DOHH2 (cell line): Measurements from ENCODE around the gene SRC.
"Not testable (repeated sequence)": the region's sequence is repeated elsewhere in the genome, so short reads cannot be mapped to it uniquely, and the experiment has no call there.

Experiments used
- H3F3A ChIP-seq: fragments of 200-600 bp; sonication (generic), shearing (Covaris generic); 2 replicates; pipeline ENCODE4 v1.6.0; 2016; ENCODE audit warnings: antibody characterized with exemption, mild to moderate bottlenecking; ENCODE audit not compliant: control insufficient read depth, insufficient read depth
- H3K27ac ChIP-seq: fragments of 200-600 bp; sonication (generic); 2 replicates; pipeline ENCODE4 v1.5.1; 2014; ENCODE audit warnings: low read depth, mild to moderate bottlenecking, low read length, moderate library complexity
- H3K27me3 ChIP-seq: fragments of 200-600 bp; sonication (generic); 2 replicates; pipeline ENCODE4 v1.6.1; 2014; ENCODE audit warnings: mild to moderate bottlenecking, low read length, mixed read lengths; ENCODE audit not compliant: control insufficient read depth
- H3K36me3 ChIP-seq: fragments of 200-600 bp; sonication (generic); 2 replicates; pipeline ENCODE4 v1.6.1; 2014; ENCODE audit warnings: mild to moderate bottlenecking, low read length, moderate library complexity, mixed read lengths; ENCODE audit not compliant: control insufficient read depth
- H3K4me1 ChIP-seq: fragments of 200-600 bp; sonication (generic); 2 replicates; pipeline ENCODE4 v1.6.1; 2014; ENCODE audit warnings: mild to moderate bottlenecking, low read length, mixed read lengths; ENCODE audit not compliant: control insufficient read depth
- H3K4me2 ChIP-seq: fragments of 200-600 bp; sonication (generic); 2 replicates; pipeline ENCODE4 v1.6.0; 2014; ENCODE audit warnings: mild to moderate bottlenecking, low read length, moderate library complexity
- H3K4me3 ChIP-seq: fragments of 200-600 bp; sonication (generic); 2 replicates; pipeline ENCODE4 v1.5.1; 2014; ENCODE audit warnings: mild to moderate bottlenecking, low read length, mixed read lengths
- H3K79me2 ChIP-seq: fragments of 200-600 bp; sonication (generic); 2 replicates; pipeline ENCODE4 v1.6.1; 2014; ENCODE audit warnings: mild to moderate bottlenecking, low read length, mixed read lengths; ENCODE audit not compliant: control insufficient read depth
- H3K9me2 ChIP-seq: fragments of 200-600 bp; sonication (generic); replicated peaks from 2 replicates; pipeline ENCODE4 v1.6.1; 2014; ENCODE audit warnings: mild to moderate bottlenecking, low read length, mixed read lengths; ENCODE audit not compliant: control insufficient read depth
- H3K9me3 ChIP-seq: fragments of 200-600 bp; sonication (generic); 2 replicates; pipeline ENCODE4 v1.6.1; 2014; ENCODE audit warnings: antibody characterized with exemption, low read length, mixed read lengths; ENCODE audit not compliant: control insufficient read depth, insufficient read depth
- H4K20me1 ChIP-seq: fragments of 200-600 bp; sonication (generic); 2 replicates; pipeline ENCODE4 v1.6.0; 2014; ENCODE audit warnings: low read depth, mild to moderate bottlenecking, antibody characterized with exemption, low read length, moderate library complexity; ENCODE audit not compliant: control insufficient read depth, insufficient read depth
- CTCF ChIP-seq: fragments of 200-600 bp; sonication (generic); IDR thresholded peaks from one replicate; pipeline ENCODE4 v1.5.1; 2014; ENCODE audit warnings: antibody characterized with exemption, mild to moderate bottlenecking, low read depth, low read length; ENCODE audit not compliant: poor library complexity, severe bottlenecking
- EZH2phosphoT487 ChIP-seq: fragments of 200-600 bp; sonication (generic); IDR thresholded peaks from 2 replicates; pipeline ENCODE4 v1.6.1; 2017; ENCODE audit warnings: borderline replicate concordance, mild to moderate bottlenecking, antibody characterized with exemption, low read length, moderate library complexity, mixed read lengths

SRC gene

GRCh38 chr20:37339208-37339607, 6.7 kb upstream of the SRC start:
- no peaks in the 10 kb centered on the region for H4K20me1 ChIP-seq
- peaks cover 11% of the 10 kb centered on the region for H3K4me1 ChIP-seq
- no peaks in the 10 kb centered on the region for H3K36me3 ChIP-seq
- no peaks in the 10 kb centered on the region for H3K9me3 ChIP-seq
- TF ChIP-seq EZH2phosphoT487 (no peak), CTCF (no peak)
- peaks cover 3% of the 10 kb centered on the region; the same call in 1 of the 2 replicates for H3F3A ChIP-seq
- H3K4me2 ChIP-seq: no peak overlapping the region
- no peaks in the 10 kb centered on the region for H3K79me2 ChIP-seq
- no peak overlapping the region for H3K4me3 ChIP-seq
- H3K27me3 ChIP-seq: peaks cover 31% of the 10 kb centered on the region
- no peaks in the 10 kb centered on the region for H3K9me2 ChIP-seq
- no peak overlapping the region for H3K27ac ChIP-seq

GRCh38 chr20:37339764-37340109, 6.2 kb upstream of the SRC start:
- H3K27ac ChIP-seq, H3K9me2 ChIP-seq, H3K79me2 ChIP-seq, H3F3A ChIP-seq, H3K36me3 ChIP-seq, H3K9me3 ChIP-seq, H4K20me1 ChIP-seq, H3K4me2 ChIP-seq, H3K4me3 ChIP-seq: not testable (repeated sequence)
- peaks cover 11% of the 10 kb centered on the region for H3K4me1 ChIP-seq
- H3K27me3 ChIP-seq: peaks cover 33% of the 10 kb centered on the region

GRCh38 chr20:37340998-37341397, 4.9 kb upstream of the SRC start:
- Histone ChIP-seq H3K27ac (no peak overlapping the region), H3K9me3 (no peaks in the 10 kb centered on the region), H3K27me3 (peaks cover 34% of the 10 kb centered on the region), H3K4me1 (peaks cover 12% of the 10 kb centered on the region), H3K9me2 (no peaks in the 10 kb centered on the region), H3K4me2 (no peak overlapping the region), H3K4me3 (no peak overlapping the region), H3F3A (peaks cover 3% of the 10 kb centered on the region; the same call in 1 of the 2 replicates), H3K79me2 (no peaks in the 10 kb centered on the region), H3K36me3 (no peaks in the 10 kb centered on the region), H4K20me1 (no peaks in the 10 kb centered on the region)
- TF ChIP-seq EZH2phosphoT487 (no peak), CTCF (no peak)

- Histone ChIP-seq H3K4me1 (peaks cover 7% of the 10 kb centered on the region), H3K9me3 (no peaks in the 10 kb centered on the region)
- TF ChIP-seq EZH2phosphoT487: no peak
- TF ChIP-seq CTCF: no peak
These were observed 4.3 kb upstream of the SRC start for GRCh38 chr20:37341632-37342031.

More at GRCh38 chr20:37341632-37342031, 4.3 kb upstream of the SRC start:
- H3K9me2 ChIP-seq: no peaks in the 10 kb centered on the region
- no peaks in the 10 kb centered on the region for H3K79me2 ChIP-seq
- H3K4me2 ChIP-seq: no peak overlapping the region
- peaks cover 3% of the 10 kb centered on the region; the same call in 1 of the 2 replicates for H3F3A ChIP-seq
- no peaks in the 10 kb centered on the region for H3K36me3 ChIP-seq
- no peak overlapping the region for H3K4me3 ChIP-seq
- H3K27ac ChIP-seq: no peak overlapping the region
- H3K27me3 ChIP-seq: peaks cover 30% of the 10 kb centered on the region
- no peaks in the 10 kb centered on the region for H4K20me1 ChIP-seq
